Endometrium (tissue), 2 donors: Measurements from ENCODE around the gene ANKEF1.

Experiments used
- FAIRE-seq: peaks from 2 replicates; lab custom pipeline; 2012; peaks lifted over from hg19 to GRCh38; lab: Jason Lieb, UNC
- donor health status: control.
- donor health status: control.

ANKEF1 gene

DNA sequence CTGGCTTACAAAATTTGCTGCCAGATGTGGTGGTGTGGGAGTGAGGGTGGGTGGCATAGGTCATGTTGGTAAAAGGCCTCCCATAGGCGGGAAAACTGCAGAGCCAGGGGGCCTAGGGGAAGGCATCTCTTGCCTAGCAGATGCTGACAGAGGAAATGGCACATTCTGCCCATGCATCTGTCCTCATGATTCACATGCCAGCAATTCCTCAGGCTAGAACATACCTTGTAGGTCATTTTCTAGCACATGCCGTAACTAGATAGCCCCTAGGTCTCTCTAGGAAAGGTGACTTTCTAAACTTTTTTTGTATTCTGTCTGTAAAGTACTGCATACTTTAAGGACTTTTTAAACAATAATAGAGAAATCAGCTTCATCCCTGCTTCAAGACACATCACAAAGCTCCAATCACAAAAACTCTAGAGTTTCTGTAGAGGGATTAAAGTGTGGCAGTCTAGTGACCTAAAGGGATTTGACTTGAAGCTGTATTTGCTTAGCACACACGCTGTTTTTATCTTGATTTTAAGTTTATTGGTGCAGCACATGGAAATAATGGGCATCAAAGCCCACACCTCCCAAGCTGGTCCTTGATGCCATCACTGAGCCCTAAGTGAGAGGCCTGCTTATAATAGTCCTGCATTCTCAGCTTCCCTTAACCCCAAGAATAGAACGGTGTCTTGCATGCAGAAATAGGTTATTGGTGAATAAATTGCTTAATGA is 55.2 kb downstream of the ANKEF1 start:
- FAIRE-seq = no peak

DNA sequence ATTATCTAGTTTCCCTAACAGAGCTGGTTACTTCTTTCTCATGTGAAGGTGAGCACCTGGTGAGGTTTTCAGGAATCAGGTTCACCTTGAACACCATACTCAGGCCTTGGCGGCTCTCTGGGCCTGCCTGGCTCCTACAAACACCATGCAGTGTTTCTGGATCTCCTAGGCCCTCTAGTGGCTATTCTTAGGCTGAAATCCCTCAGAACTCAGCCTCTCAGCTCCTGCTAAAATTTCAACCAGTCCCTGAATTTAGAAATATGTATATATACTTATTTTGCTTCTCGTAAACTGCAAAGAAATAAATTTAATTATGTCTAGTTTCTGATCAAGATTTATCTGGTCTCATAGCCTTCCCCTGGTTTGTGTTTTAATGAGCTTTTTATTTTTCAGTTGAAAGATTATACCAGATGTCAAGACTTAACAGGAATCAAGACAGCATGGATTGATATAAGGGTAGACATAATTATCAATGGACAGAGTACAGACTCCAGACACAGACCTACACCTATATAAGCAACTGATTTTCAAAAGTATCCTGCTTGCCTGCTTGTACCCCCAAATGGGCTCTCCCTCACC is 55.9 kb downstream of the ANKEF1 start:
- peak; percentile 23 for FAIRE-seq

GRCh38 chr20:10093087-10093591 is 58.4 kb downstream of the ANKEF1 start:
- FAIRE-seq = no peak

- FAIRE-seq = no peak
These were observed 59.9 kb downstream of the ANKEF1 start for GRCh38 chr20:10094566-10095173.

GRCh38 chr20:10096790-10097189 is 62.0 kb downstream of the ANKEF1 start:
- FAIRE-seq = no peak

DNA sequence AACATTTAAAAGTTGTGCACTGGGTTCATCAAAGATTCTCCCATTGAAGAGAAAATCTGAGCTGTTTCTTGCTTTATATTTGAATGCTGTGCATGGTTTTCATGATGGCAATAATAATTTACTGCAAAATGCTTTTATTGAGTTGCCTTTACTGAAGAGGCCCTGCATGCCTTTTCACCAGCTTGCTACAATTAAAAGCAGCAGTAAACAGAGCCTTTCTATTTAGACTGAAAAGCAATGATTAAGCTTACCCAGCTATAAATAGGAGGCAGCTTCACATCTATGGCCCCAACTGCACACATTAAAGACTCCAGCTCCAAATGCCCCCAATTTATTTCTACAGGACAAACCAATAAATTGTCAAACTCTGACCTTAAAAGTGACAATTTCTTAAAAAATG is 70.3 kb downstream of the ANKEF1 start:
- FAIRE-seq = no peak
